ENCODE measurements around the gene MMP19.

DNA sequence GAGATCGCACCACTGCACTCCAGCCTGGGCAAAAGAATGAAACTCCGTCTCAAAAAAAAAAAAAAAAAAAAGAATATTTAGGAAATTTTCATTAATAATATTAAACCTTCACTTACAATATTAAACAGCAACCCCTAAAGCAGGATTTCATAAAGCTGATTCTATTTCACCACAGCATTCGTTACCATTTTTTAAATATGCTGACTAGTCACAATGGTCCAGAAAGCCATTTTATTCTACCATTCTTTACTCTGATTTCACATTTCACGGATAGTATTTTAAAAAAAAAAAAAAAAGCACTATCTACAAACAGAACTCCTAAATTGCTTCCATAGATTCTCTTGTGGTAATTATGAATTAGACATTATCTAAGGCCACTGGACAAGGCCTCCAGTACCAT, 52.8 kb downstream of the MMP19 start:
- TF ChIP-seq, protein P1, sequence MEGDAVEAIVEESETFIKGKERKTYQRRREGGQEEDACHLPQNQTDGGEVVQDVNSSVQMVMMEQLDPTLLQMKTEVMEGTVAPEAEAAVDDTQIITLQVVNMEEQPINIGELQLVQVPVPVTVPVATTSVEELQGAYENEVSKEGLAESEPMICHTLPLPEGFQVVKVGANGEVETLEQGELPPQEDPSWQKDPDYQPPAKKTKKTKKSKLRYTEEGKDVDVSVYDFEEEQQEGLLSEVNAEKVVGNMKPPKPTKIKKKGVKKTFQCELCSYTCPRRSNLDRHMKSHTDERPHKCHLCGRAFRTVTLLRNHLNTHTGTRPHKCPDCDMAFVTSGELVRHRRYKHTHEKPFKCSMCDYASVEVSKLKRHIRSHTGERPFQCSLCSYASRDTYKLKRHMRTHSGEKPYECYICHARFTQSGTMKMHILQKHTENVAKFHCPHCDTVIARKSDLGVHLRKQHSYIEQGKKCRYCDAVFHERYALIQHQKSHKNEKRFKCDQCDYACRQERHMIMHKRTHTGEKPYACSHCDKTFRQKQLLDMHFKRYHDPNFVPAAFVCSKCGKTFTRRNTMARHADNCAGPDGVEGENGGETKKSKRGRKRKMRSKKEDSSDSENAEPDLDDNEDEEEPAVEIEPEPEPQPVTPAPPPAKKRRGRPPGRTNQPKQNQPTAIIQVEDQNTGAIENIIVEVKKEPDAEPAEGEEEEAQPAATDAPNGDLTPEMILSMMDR (conservative IDR thresholded peaks at IDR 0.05 in 1 of 2, IDR thresholded peaks at IDR 0.05 in 1 of 2; ENCODE audit: extremely low read depth in 1 of 2, insufficient read depth in 1 of 2, low read depth in 1 of 2, low read length in 2 of 2) = no peak
- no peak for TF ChIP-seq EZH2 (IDR thresholded peaks at IDR 0.05; ENCODE audit: borderline replicate concordance, low read length)

Measured in mammary epithelial cell (primary cell).